ENCODE measurements around the gene TCFL5.
A peak's percentile ranks its signal among the peaks of the same experiment; 100 is the strongest.

The TCFL5 gene

DNA sequence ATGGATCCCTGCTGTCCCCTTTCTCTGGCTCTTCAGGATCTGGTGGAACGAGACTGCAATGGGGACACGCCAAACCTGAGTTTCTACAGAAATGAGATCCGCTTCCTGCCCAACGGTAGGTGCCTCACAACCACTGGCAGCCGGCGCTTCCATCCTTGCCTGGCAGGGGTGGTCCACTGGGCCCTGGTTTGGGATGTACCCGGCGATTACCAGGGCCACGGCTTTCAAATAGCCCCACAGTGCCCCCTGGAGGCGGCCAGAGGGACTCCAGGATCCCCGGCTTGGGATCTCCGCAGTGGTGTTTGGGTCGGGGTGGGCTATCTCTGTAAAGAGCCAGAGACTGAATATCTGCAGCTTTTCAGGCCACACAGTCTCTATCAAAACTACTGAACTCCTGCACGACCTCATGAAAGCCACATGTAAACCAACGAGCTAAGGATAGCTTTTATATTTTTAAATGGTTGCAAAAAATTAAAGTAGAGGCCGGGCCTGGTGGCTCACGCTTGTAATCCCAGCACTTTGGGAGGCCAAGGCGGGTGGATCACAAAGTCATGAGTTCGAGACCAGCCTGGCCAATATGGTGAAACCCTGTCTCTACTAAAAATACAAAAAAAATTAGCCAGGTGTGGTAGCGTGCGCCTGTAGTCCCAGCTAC lies 53.3 kb downstream of the TCFL5 start:
- peak; percentile 32 to 59 for DNase-seq

DNA sequence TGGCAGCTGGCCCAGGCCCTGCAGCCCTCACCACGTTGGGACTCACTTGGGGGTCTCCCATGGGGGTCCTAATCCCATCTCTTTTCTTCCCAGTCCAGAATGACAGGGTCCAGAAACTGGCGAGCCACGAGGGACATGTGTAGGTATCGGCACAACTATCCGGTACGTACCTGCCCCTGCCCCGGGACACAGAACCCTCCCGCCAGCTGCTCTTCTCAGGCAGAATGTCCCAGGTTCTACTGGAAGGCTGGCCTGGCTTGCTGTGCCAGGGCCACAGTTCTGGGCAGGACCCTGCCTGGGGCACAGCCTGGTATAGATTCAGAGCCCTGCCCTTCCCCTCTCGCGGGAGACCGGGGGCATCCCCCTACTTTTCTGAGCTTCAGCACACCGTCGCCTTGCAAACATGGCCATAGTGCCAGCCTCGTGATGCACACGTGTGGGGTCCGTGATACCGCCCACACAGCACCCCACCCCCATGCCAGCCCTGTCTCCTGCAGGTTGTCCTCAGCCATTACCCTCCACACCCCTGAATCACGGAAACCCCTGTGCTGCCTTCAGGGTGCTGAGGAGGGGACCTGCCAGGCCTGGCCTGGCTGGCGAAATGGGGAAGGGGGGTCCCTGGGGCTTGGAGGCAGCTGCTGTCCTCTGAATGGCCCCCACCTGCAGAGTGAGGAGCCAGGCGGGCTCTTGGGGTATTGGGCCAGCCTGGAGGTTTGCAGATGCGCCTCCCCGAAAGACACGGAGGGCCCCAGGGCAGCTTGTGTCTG lies 54.0 kb downstream of the TCFL5 start:
- DNase-seq, result no peak

- DNase-seq, result no peak
Measured at GRCh38 chr20:62806383-62807050, 55.1 kb downstream of the TCFL5 start.

DNA sequence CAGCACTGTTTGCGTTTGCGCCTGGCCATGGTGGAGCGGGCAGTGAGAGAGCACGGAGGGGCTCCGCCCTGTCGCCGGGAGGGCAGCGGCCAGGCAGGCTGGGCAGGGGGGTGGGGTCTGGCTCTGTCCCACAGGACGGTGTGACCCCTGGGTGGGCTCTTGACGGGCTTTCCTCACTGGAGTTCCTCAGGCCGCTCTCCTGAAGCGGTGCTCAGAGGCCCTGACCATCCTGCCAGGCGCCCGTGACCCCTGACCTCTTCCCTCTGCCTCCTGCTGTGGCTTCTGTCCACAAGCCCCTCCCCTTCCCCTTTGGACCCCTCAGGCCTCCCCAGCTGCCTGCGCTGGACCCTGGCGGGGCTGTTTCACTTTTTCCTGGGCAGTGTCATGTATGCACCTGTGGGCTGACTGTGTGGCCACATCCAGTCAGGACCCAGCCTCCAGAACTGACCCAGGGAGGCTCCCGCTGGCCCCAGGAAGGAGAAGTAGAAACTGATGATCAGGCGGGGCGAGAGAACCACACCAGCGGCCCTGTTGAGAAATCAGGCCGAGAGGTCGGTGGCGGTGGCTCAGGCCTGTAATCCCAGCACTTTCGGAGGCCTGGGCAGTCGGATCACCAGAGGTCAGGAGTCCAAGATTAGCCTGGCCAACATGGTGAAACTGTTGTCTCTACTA lies 55.8 kb downstream of the TCFL5 start:
- DNase-seq, result no peak

- no peak for DNase-seq
Measured at GRCh38 chr20:62805155-62805710, 56.4 kb downstream of the TCFL5 start.

- peak in 1 of 2 experiments; percentile 68 for DNase-seq
Measured at GRCh38 chr20:62804627-62805154, 56.9 kb downstream of the TCFL5 start, which contains the start of gene OGFR. Gene OGFR (plus strand): TSS chr20:62804835. CDS start chr20:62804860, 25 bp downstream.

DNA sequence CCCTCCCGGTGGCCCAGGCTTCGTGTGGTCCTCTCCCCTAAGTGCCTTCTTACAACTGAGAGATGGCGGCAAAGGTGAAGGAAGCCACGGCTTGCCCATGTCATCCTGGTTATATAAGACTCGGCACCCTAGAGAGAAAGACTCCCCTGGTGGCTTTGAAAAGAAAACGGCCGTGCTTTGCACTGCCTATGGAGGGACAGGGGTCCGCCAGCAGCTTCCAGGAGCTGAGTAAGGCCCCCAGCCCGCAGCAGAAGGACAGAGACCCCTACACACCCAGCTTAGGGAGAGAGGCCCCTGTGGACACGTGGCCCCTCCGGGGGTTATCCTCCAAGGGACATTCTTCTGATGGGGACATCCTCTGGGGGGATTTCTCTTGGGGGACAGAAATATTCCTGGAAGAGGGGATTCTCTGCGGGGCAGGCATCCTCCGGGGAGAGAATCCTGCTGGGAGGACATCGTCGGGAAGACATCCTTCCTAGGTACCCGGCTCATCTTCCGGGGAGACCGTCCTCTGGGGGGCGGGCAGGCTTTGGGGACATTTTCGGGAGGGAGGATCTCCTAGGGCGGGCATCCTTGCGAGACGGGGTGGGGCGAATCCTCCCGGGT lies 57.5 kb downstream of the TCFL5 start:
- no peak for DNase-seq

DNA sequence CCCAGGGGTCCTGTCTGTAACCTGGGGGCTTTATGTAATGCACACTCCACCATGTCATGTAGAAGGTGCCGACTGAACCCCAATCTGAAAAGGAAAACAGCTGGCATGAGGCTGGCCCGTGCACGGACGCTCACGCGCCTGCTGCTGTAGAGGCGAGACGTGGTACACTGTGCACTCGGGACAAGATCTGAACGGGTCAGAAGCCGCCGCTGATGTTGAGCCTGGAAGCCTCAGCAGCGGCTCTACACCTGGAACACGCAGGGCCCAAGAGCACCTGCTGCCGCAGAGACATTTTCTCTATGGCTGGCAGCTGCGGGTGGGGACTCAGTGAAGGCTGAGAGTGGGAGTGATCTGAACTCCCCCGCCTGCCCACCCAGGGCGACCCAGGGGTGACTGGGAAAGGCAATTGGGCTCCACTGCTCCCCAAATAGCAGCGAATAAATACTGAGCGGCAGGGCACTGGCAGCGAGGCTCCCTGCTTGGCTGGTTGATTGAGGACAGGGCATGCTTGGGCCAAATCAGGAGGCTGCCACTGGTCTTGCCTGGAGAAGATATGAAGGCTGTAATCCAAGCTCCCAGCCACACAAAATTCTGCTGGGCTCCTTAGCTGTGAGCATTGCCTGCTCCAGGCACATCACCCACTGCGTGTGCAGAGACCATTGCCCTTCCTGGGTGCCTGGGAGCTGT lies 59.5 kb downstream of the TCFL5 start:
- no peak for DNase-seq

DNA sequence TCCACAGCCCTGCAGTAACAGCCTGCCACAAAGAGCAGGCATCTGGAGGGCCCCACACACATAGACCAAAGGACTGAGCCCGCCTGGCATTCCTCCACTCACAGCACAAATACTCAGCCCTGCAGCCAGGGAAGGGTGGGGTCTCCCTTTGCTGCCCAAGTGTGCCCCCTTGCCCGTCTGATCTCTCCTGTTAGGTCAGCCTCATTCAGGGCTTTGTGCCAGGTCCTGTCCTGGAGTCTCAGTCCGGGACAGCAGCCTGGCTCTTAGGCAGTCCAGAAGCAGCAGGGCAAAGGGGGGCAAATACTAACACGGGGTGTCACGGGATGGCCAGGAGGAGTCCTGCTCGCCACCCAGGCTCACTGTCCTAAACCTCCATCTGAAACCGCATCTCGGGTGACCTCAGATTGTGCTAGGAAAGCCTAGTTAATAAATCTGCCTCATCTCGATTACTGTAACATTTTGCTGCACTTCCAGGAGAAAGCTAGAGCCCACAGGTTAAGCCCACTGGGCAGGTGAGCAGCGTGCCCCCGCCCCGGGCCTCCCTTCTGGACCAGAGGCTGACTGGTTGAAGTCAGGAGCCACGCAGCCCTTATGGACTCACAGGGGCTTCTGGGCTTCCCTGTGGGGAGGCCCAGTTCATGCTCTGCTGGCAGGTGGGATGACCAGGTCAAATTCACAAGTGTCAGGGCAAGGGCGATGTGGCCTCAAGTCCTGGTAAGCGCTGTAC lies 60.2 kb downstream of the TCFL5 start:
- no peak for DNase-seq

GRCh38 chr20:62800314-62801259 lies 61.0 kb downstream of the TCFL5 start:
- DNase-seq, result no peak

- DNase-seq, result no peak
Measured at GRCh38 chr20:62799873-62800272, 61.7 kb downstream of the TCFL5 start.

DNA sequence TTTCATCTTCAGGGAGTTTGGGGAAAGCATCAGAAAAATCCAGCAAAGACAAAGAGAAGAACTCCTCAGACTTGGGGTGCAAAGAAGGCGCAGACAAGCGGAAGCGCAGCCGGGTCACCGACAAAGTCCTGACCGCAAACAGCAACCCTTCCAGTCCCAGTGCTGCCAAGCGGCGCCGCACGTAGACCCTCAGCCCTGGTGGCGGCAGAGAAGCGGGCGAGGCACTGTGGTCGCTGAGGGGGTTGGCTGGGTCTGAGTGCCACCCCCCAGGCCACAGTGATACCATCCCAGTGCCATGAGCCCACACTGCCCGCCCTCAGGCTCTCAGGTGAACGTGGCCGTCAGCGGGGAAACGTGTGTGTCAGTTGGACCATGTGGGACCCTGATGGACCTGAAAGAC lies 62.2 kb downstream of the TCFL5 start:
- DNase-seq, result no peak

DNA sequence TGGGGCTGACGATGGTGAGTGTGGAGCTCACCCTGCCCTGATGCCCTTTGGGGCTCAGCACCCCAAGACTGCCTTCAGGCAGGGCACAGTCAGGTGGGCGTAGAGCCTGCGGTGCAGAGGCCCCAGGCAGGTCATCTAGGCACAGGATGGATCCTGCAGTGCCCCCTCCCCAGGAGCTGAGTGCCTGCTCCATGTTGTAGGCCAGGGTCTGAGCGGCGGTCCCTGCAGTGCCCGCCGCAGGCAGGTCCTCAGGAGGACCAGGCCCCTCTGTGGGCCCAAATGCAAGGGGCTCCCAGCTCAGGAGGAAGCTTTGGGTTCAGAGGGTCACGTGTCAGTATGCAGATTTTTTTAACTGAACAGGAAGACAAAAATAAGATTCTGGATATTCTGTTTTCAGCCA lies 62.6 kb downstream of the TCFL5 start:
- DNase-seq, result no peak

DNA sequence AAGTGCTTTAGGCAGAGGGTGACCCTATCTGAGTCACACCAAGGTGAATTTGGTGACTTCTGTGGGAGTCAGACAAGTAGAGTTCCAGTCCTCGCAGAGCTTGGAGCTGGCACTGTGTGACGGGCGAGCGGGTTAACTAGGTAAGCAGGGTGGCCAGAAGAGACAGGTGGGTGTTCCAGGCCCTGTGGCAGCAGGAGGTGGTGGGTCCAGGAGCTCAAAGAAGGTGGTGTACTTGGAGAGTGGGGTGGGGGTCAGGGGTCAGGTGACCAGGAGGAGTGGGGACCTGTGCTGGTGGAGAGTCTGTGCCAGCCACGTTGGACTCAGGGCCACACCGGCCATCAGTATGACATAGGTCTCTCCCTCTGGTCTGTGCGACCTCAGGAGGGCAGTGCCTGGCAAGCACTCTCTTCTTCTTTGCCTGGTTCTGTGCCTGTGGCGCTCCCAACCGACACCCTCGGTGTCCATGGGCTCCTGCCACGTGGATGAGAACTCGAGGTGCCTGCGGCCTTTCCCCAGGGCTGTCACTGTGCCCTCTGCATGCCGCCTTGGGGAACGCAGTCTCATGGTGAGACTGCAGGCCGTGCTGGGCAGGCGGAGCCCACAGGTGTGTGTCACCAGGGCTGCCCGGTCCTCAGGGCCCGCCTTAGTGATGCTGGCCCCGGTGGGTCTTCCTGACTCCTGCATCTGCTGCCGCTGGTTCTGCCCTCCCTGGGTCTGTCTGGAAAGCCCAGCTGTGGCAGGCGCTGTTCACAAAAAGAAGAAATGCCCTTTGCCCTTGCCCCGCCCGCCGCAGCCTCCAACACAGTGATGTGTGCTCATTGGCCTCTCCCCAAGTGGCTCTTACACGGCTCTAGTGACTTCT lies 63.7 kb downstream of the TCFL5 start:
- DNase-seq, result no peak

GRCh38 chr20:62796699-62797491 lies 64.7 kb downstream of the TCFL5 start:
- no peak for DNase-seq

DNA sequence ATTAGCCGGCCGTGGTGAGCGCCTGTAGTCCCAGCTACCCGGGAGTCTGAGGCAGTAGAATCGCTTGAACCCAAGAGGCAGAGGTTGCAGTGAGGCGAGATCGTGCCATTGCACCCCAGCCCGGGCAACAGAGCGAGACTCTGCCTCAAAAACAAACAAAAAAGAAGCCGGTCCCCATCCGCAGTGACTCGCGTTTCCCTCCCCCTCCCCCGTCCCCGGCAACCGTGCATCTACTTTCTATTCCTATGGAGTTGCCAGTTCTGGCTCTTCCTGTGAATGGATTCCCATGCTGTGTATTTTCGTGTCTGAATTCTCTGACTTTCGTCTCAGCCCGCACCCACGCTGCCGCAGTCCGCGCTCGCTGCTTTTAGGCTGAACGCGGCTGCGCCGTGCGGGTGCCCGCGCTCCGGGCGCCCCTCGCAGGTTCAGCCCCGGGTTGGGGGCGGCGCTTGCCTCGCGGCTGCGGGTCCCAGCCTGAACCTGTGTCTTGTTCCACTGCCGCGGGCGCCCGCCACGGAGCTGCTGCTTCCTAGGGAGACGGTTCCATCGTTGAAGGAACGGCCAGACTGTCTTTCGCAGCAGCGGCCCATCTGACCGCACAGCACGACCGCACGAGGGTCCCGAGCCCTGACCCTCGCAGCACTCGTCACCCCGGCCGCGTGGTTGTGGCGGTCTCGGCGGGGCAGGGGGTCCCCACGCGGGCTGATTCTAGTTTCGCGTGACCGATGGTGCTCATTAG lies 66.4 kb downstream of the TCFL5 start:
- peak; percentile 51 to 82 for DNase-seq

Data from NCI-H1930 (cell line).